ENCODE data around the gene ZNF845. TPM values are rescaled to one million over a fixed set of nuclear protein-coding genes. Genes with fewer than 3 reads are reported as not detected.
A peak's percentile ranks its signal among the peaks of the same experiment; 100 is the strongest.

ZNF845 gene
- total and polyA plus RNA-seq, 2 donors (not counting 1 experiment from before 2014, with no cell fraction given), result 2.3 to 16.9 TPM

DNA sequence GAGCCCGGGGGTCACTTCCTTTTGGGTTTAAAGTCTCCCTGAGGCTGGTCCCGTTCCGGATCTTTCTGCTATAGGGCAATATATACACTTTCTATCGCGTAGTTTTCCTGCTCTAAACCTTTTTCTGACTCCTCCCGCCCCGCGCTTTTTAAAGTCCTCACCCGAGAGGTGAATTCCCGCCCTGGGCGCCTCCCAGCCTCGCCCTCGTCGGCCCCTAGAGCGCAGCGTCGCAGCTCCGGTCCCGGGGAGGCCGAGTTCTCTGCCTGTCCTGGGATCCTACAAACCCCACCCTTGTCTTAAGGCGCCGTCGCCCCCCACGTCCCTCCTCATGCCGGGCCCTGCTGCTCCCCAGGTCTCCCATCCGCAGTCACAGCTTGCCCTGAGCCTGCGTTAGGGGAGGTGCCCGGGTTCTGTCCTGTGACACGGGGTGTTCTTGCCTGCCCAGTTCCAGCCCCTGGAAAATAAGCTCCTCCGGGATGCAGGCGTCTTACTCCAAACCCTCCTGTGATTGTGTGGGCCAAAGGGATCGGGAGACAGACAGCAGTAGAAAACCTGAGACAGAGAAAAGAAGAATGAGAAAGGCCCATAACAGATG lies 32.4 kb downstream of the ZNF845 start:
- peak overlapping the region; percentile 94 for H3K27ac Mint-ChIP-seq
- Histone ChIP-seq H3K9me3 (ENCODE audit: control extremely low read depth in 1 of 3, control insufficient read depth in 2 of 3, insufficient read depth in 1 of 3, low read length in 2 of 3) (peaks cover 0 to 20% (median 1%) of the 10 kb centered on the region in 3 donors), H3K36me3 (replicated peaks in 1 of 2; ENCODE audit: control extremely low read depth in 1 of 2, control insufficient read depth in 1 of 2, extremely low read depth in 1 of 2, insufficient read depth in 2 of 2, low read length in 1 of 2) (peaks cover 0 to 2% of the 10 kb centered on the region in 2 experiments), H3K9ac (ENCODE audit: low read length) (peak overlapping the region; percentile 89), H4K20me1 (ENCODE audit: control insufficient read depth, insufficient read depth, low read length, poor library complexity, severe bottlenecking) (no peaks in the 10 kb centered on the region), H3K79me2 (ENCODE audit: control insufficient read depth, insufficient read depth, low read length) (peaks cover 39% of the 10 kb centered on the region), H2AFZ (ENCODE audit: insufficient read depth, low read depth, low read length, poor library complexity, severe bottlenecking) (peak overlapping the region; percentile 93), H3K27ac (ENCODE audit: low read length in 2 of 2) (peak overlapping the region; percentile 66 to 91), H3K4me3 (ENCODE audit: control extremely low read depth in 1 of 5, extremely low read depth in 1 of 5, insufficient read depth in 1 of 5, low read depth in 2 of 5, low read length in 4 of 5) (peak overlapping the region; percentile 79 to 99 (median 90)), H3K4me2 (replicated peaks; ENCODE audit: low read depth, low read length, poor library complexity, severe bottlenecking) (peak overlapping the region; percentile 95), H3K27me3 (replicated peaks in 1 of 4; ENCODE audit: control extremely low read depth in 1 of 4, control insufficient read depth in 3 of 4, insufficient read depth in 4 of 4, low read length in 3 of 4) (no peaks in the 10 kb centered on the region), H3K4me1 (ENCODE audit: control insufficient read depth in 2 of 2, insufficient read depth in 2 of 2, low read length in 2 of 2) (peaks cover 9 to 11% of the 10 kb centered on the region in 2 donors)
- peak overlapping the region; percentile 93 for H3K4me3 Mint-ChIP-seq
- DNase-seq, result no peak
- peaks cover 25% of the 10 kb centered on the region for H3K4me1 Mint-ChIP-seq
- WGBS (ENCODE audit: insufficient coverage), result under 1% methylated on average over 26 of the region's 32 CpGs
- CTCF ChIA-PET, result interaction anchor here (1.9 kb wide), 1 partner anchor 171 kb away, joined by 9 read pairs; no protein-coding TSS in a partner anchor
- intact Hi-C loops (cut with micrococcal nuclease), result loop anchor here (1.0 to 10.0 kb wide), 8 partner anchors 29 to 765 kb away; partner anchors contain the start of genes ZNF320, ZNF761, ZNF765 and ZNF813
- POLR2A ChIA-PET, result interaction anchor here (0.6 kb wide), 1 partner anchor 155 kb away, joined by 4 read pairs; no protein-coding TSS in a partner anchor
- H3K9me3 Mint-ChIP-seq (ENCODE audit: insufficient read depth), result no peaks in the 10 kb centered on the region
- no peak for TF ChIP-seq EZH2 (IDR thresholded peaks at IDR 0.05; ENCODE audit: borderline replicate concordance, insufficient read depth, low read depth, low read length, poor library complexity, severe bottlenecking)
- TF ChIP-seq, protein P1, sequence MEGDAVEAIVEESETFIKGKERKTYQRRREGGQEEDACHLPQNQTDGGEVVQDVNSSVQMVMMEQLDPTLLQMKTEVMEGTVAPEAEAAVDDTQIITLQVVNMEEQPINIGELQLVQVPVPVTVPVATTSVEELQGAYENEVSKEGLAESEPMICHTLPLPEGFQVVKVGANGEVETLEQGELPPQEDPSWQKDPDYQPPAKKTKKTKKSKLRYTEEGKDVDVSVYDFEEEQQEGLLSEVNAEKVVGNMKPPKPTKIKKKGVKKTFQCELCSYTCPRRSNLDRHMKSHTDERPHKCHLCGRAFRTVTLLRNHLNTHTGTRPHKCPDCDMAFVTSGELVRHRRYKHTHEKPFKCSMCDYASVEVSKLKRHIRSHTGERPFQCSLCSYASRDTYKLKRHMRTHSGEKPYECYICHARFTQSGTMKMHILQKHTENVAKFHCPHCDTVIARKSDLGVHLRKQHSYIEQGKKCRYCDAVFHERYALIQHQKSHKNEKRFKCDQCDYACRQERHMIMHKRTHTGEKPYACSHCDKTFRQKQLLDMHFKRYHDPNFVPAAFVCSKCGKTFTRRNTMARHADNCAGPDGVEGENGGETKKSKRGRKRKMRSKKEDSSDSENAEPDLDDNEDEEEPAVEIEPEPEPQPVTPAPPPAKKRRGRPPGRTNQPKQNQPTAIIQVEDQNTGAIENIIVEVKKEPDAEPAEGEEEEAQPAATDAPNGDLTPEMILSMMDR (IDR thresholded peaks at IDR 0.05), result no peak
- peak; percentile 18 for ATAC-seq (ENCODE audit: low read depth)
- no peaks in the 10 kb centered on the region for H3K27me3 Mint-ChIP-seq

DNA sequence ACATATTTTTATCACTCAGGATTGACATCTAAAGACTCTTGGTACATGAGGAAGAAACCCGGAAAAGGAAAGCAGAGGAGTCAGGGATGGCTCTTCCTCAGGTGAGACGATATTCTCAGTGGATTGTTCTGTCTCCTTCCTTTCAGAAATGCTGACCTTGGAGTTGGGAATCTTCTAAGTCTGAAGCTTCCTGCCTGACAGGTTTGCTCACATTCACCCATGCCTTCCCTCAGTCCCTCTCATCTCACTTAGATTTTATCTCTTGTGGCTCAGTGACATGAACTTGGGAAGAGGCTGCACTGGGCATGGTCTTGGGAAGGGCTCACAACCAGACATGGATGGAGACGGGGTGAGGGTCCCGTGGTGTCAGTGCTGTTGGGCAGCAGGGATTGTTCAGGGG lies 38.6 kb downstream of the ZNF845 start:
- no peaks in the 10 kb centered on the region for H3K27me3 Mint-ChIP-seq
- H3K36me3 ChIP-seq (replicated peaks in 1 of 2; ENCODE audit: control extremely low read depth in 1 of 2, control insufficient read depth in 1 of 2, extremely low read depth in 1 of 2, insufficient read depth in 2 of 2, low read length in 1 of 2), result peaks cover 3 to 26% of the 10 kb centered on the region in 2 experiments
- H4K20me1 ChIP-seq (ENCODE audit: control insufficient read depth, insufficient read depth, low read length, poor library complexity, severe bottlenecking), result no peaks in the 10 kb centered on the region
- no peak overlapping the region for H2AFZ ChIP-seq (ENCODE audit: insufficient read depth, low read depth, low read length, poor library complexity, severe bottlenecking)
- H3K4me3 ChIP-seq (ENCODE audit: control extremely low read depth in 1 of 5, extremely low read depth in 1 of 5, insufficient read depth in 1 of 5, low read depth in 2 of 5, low read length in 4 of 5), result no peak overlapping the region
- H3K27me3 ChIP-seq (replicated peaks in 1 of 4; ENCODE audit: control extremely low read depth in 1 of 4, control insufficient read depth in 3 of 4, insufficient read depth in 4 of 4, low read length in 3 of 4), result no peaks in the 10 kb centered on the region
- peaks cover 2% of the 10 kb centered on the region for H3K4me1 Mint-ChIP-seq
- ATAC-seq (ENCODE audit: low read depth) (no peak), DNase-seq (no peak)
- no peak overlapping the region for H3K27ac Mint-ChIP-seq
- CTCF ChIA-PET, result no interaction called here
- no peak overlapping the region for H3K9ac ChIP-seq (ENCODE audit: low read length)
- H3K4me1 ChIP-seq (ENCODE audit: control insufficient read depth in 2 of 2, insufficient read depth in 2 of 2, low read length in 2 of 2), result peaks cover 0 to 1% of the 10 kb centered on the region in 2 donors
- TF ChIP-seq, protein P1 (IDR thresholded peaks at IDR 0.05), result no peak
- TF ChIP-seq EZH2 (IDR thresholded peaks at IDR 0.05; ENCODE audit: borderline replicate concordance, insufficient read depth, low read depth, low read length, poor library complexity, severe bottlenecking), result no peak
- H3K79me2 ChIP-seq (ENCODE audit: control insufficient read depth, insufficient read depth, low read length), result peaks cover 25% of the 10 kb centered on the region
- POLR2A ChIA-PET, result no interaction called here
- intact Hi-C loops (cut with micrococcal nuclease), result no loop called here
- H3K9me3 ChIP-seq (ENCODE audit: control extremely low read depth in 1 of 3, control insufficient read depth in 2 of 3, insufficient read depth in 1 of 3, low read length in 2 of 3), result peaks cover 0 to 30% (median 6%) of the 10 kb centered on the region in 3 donors
- H3K4me3 Mint-ChIP-seq, result no peak overlapping the region
- H3K9me3 Mint-ChIP-seq (ENCODE audit: insufficient read depth), result peaks cover 3% of the 10 kb centered on the region
- WGBS (ENCODE audit: insufficient coverage), result 100% methylated on average over 4 of the region's 4 CpGs
- H3K4me2 ChIP-seq (replicated peaks; ENCODE audit: low read depth, low read length, poor library complexity, severe bottlenecking), result no peak overlapping the region
- H3K27ac ChIP-seq (ENCODE audit: low read length in 2 of 2), result no peak overlapping the region

All from B cell (primary cell).